RWPE2 (cell line): ENCODE measurements around the gene E2F4.
A peak's percentile ranks its signal among the peaks of the same experiment; 100 is the strongest.

Experiments
- ATAC-seq: fragments of 200-7000 bp; cut with Tn5 transposase; 3 replicates; pipeline ENCODE4 v1.9.1; 2021; ENCODE audit warnings: low read depth
- DNase-seq: peaks from one replicate; pipeline ENCODE4 v3.0.0-alpha.2; 2020; ENCODE audit warnings: low spot score
- H3K27ac ChIP-seq: fragments of 450-650 bp; 2 replicates; pipeline ENCODE4 v1.5.1; 2017; ENCODE audit warnings: mild to moderate bottlenecking; ENCODE audit not compliant: poor library complexity, severe bottlenecking
- H3K27me3 ChIP-seq: fragments of 250-450 bp; sonication (Bioruptor Pico); 2 replicates; pipeline ENCODE4 v1.5.1; 2021; ENCODE audit warnings: mild to moderate bottlenecking, moderate library complexity; ENCODE audit not compliant: insufficient read depth, poor library complexity, severe bottlenecking
- H3K36me3 ChIP-seq: fragments of 250-450 bp; sonication (Bioruptor Pico); 2 replicates; pipeline ENCODE4 v1.5.1; 2020; ENCODE audit warnings: low read depth, mild to moderate bottlenecking, moderate library complexity
- H3K4me1 ChIP-seq: fragments of 250-450 bp; sonication (Bioruptor Pico); 2 replicates; pipeline ENCODE4 v1.5.1; 2021; ENCODE audit warnings: mild to moderate bottlenecking, moderate library complexity; ENCODE audit not compliant: insufficient read depth, poor library complexity, severe bottlenecking
- H3K4me3 ChIP-seq: fragments of 250-450 bp; sonication (Bioruptor Pico); 2 replicates; pipeline ENCODE4 v1.5.1; 2021; ENCODE audit warnings: mild to moderate bottlenecking, moderate library complexity; ENCODE audit not compliant: severe bottlenecking
- H3K9me3 ChIP-seq: fragments of 250-450 bp; sonication (Bioruptor Pico); 2 replicates; pipeline ENCODE4 v1.5.1; 2021; ENCODE audit warnings: mild to moderate bottlenecking, moderate library complexity; ENCODE audit not compliant: severe bottlenecking
- TF ChIP-seq, protein P1 (sequence below): fragments of 450-650 bp; IDR thresholded peaks from one replicate; pipeline ENCODE4 v1.5.1; 2017; ENCODE audit warnings: mild to moderate bottlenecking, moderate library complexity; ENCODE audit not compliant: poor library complexity, severe bottlenecking

The E2F4 gene

DNA sequence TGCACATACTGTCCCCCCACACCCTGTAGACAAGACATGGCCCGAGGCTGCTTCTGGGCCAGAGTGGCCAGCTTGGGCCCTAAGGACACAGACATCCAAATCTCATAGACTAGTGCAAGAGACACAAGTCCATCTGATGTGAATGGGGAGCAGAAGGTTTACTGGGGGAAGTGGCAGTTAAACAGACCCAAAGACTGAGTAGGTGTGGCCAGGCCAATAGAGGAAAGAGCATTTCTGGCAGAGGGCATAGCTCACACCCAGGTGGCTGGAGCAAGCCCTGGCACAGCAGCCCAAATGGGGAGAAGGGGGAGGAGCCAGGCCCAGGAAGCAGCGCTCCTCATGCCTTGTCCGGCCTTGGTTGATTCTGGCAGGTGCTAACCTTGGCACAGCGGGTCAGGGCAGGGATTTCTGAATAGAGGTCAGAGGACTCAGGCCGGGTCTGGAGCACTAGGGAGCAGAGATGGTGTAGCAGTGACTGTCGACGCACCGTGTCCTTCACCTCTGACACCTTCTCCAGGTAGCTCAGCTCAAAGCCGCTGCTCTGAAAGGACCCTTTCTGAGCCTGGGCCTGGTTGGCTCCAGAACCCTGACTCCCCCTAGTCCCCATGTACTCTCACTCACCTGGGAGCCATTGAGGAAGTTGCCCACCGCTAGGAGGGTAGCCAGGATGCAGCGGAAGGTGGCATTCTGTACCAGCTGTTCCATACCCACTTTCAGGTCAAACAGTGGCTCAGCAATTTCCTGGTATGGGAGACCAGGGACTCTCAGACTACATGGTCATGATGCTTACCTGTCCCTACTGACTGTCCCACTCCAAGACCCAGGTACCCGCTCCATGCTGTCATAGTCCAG is 39.1 kb downstream of the E2F4 start:
- Histone ChIP-seq H3K27ac (no peak overlapping the region), H3K27me3 (no peaks in the 10 kb centered on the region), H3K9me3 (no peaks in the 10 kb centered on the region), H3K4me3 (no peak overlapping the region), H3K36me3 (peaks cover 81% of the 10 kb centered on the region), H3K4me1 (peaks cover 6% of the 10 kb centered on the region)
- TF ChIP-seq, protein P1, sequence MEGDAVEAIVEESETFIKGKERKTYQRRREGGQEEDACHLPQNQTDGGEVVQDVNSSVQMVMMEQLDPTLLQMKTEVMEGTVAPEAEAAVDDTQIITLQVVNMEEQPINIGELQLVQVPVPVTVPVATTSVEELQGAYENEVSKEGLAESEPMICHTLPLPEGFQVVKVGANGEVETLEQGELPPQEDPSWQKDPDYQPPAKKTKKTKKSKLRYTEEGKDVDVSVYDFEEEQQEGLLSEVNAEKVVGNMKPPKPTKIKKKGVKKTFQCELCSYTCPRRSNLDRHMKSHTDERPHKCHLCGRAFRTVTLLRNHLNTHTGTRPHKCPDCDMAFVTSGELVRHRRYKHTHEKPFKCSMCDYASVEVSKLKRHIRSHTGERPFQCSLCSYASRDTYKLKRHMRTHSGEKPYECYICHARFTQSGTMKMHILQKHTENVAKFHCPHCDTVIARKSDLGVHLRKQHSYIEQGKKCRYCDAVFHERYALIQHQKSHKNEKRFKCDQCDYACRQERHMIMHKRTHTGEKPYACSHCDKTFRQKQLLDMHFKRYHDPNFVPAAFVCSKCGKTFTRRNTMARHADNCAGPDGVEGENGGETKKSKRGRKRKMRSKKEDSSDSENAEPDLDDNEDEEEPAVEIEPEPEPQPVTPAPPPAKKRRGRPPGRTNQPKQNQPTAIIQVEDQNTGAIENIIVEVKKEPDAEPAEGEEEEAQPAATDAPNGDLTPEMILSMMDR: no peak
- DNase-seq: peak; percentile 58
- ATAC-seq: no peak

GRCh38 chr16:67233596-67233995 is 41.6 kb downstream of the E2F4 start:
- TF ChIP-seq, protein P1: no peak
- peaks cover 96% of the 10 kb centered on the region for H3K36me3 ChIP-seq
- no peak for DNase-seq
- no peaks in the 10 kb centered on the region for H3K4me1 ChIP-seq
- no peak overlapping the region for H3K4me3 ChIP-seq
- H3K27ac ChIP-seq: no peak overlapping the region
- no peak for ATAC-seq
- no peaks in the 10 kb centered on the region for H3K9me3 ChIP-seq
- no peaks in the 10 kb centered on the region for H3K27me3 ChIP-seq

DNA sequence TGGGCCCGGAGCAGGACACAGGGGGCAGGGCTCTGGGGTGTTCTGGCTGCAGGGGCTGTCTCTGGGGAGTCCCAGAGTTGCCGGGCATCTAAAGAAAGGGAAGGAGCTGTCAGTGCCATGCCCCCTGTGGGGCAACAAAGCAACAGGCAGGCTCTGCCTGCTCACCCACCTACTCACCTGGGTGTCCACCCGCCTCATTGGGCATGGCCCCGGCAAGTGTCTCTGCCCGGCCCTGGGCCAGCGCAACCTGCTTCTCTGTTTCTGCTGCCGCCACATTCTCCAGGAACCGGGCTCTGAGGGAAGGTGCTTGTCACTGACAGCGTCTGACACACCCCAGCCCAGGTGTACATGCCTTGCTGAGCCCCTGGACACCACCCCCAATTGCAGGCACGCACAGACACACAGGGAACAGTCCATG is 42.2 kb downstream of the E2F4 start:
- no peak overlapping the region for H3K27ac ChIP-seq
- TF ChIP-seq, protein P1: no peak

GRCh38 chr16:67235816-67236562 is 44.0 kb downstream of the E2F4 start:
- no peak for ATAC-seq
- H3K27me3 ChIP-seq: no peaks in the 10 kb centered on the region
- TF ChIP-seq, protein P1: no peak
- no peak for DNase-seq
- no peak overlapping the region for H3K27ac ChIP-seq
- H3K4me3 ChIP-seq: no peak overlapping the region
- H3K36me3 ChIP-seq: peaks cover 94% of the 10 kb centered on the region
- H3K4me1 ChIP-seq: peaks cover 10% of the 10 kb centered on the region
- H3K9me3 ChIP-seq: no peaks in the 10 kb centered on the region

More for the DNA sequence above, 42.2 kb downstream of the E2F4 start:
- H3K4me3 ChIP-seq: no peak overlapping the region
- peaks cover 96% of the 10 kb centered on the region for H3K36me3 ChIP-seq
- no peaks in the 10 kb centered on the region for H3K9me3 ChIP-seq
- H3K4me1 ChIP-seq: no peaks in the 10 kb centered on the region
- peak; percentile 62 for DNase-seq
- no peaks in the 10 kb centered on the region for H3K27me3 ChIP-seq
- ATAC-seq: no peak
